T-helper 2 cell (primary cell): ENCODE measurements around the gene CROCC2.
A peak's percentile ranks its signal among the peaks of the same experiment; 100 is the strongest.
"Not testable (repeated sequence)": the region's sequence is repeated elsewhere in the genome, so short reads cannot be mapped to it uniquely, and the experiment has no call there.

Source experiments
- DNase-seq, 5 experiments: peaks; one replicate each; pipeline versions ENCODE4 v3.0.0 to v3.0.0-alpha.2; 2012 to 2022

CROCC2 gene

GRCh38 chr2:240968731-240969624 lies 62.8 kb downstream of the CROCC2 start:
- no peak for DNase-seq

- no peak for DNase-seq
Measured at GRCh38 chr2:240970104-240970503, 64.0 kb downstream of the CROCC2 start.

DNA sequence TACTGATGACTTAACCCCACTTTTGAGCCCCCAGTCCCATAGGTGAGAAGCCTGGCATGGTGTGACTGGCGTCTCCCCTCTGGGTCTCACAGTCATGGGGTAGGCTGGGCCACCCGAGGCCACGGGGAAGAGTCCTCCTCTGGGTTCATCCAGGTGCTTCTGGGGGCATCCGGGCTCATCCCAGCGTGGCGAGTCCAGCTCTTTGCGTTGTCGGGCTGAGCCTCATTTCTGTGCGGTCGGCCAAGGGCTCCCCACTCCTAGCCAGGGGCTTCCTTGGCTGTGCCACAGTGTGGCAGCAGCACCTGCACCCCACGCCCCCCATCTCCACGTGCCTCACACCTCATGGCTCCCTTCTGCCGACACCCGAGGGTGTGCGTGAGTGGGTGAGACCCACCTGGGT lies 64.7 kb downstream of the CROCC2 start:
- no peak for DNase-seq

GRCh38 chr2:240972201-240972600 lies 66.1 kb downstream of the CROCC2 start:
- no peak for DNase-seq

DNA sequence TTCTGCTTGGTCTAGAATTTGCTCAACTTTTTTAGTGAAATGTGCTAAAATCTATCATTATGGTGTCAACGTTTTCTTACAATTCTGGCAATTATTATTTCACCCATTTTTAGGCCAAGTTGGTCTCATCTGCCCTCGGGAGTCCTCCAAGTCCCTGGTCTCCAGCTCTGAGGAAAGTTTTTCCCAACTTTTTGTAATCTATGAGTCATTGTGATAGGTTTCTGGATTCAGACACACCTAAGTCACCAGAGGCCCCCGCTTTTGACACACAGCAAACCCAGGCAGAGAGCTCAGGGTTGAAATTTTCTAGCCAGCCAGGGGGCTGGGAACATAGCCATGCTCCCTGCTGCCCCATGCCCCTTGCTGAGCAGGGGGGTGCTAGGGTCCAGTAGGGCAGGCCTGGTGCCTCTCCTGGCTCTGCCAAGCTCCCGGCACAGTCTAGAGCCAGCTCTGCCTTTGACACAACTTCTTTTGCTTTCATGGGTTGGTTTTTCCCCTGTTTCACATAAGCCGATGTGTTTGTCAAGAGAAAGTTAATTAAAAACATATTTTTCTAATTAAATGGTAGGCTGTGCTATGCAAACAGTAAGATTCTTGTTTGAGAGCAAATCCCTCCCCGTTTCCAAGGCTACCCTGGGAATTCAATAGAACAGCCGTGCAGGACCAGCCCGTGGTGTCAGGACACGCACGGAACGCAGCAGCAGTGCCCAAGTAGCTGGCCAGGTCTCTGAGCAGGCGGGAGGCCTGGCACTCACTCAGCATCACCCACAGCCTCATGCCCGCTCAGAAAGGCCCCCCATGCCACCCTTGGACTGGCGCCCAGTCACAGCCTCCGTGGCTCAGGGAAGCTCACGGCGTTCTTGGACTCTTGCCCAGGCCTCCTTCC lies 66.7 kb downstream of the CROCC2 start:
- DNase-seq, result no peak

- DNase-seq, result peak in 2 of 5 experiments; percentile 12 to 35
Measured at GRCh38 chr2:240974771-240975572, 68.8 kb downstream of the CROCC2 start.

DNA sequence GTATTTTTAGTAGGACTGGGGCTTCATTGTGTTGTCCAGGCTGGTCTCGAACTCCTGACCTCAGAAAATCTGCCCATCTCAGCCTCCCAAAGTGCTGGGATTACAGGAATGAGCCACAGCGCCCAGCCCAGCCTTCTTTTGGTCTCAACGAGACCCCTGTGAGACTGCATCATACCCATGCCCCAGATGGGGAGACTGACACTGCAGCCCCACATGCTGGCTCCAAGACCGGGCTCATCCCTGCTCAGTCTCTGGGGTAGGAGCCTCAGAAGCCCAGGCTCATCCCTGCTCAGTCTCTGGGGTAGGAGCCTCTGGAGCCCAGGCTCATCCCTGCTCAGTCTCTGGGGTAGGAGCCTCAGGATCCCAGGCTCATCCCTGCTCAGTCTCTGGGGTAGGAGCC lies 69.8 kb downstream of the CROCC2 start:
- not testable (repeated sequence) for DNase-seq

GRCh38 chr2:240981280-240981679 lies 75.1 kb downstream of the CROCC2 start:
- DNase-seq, result no peak

DNA sequence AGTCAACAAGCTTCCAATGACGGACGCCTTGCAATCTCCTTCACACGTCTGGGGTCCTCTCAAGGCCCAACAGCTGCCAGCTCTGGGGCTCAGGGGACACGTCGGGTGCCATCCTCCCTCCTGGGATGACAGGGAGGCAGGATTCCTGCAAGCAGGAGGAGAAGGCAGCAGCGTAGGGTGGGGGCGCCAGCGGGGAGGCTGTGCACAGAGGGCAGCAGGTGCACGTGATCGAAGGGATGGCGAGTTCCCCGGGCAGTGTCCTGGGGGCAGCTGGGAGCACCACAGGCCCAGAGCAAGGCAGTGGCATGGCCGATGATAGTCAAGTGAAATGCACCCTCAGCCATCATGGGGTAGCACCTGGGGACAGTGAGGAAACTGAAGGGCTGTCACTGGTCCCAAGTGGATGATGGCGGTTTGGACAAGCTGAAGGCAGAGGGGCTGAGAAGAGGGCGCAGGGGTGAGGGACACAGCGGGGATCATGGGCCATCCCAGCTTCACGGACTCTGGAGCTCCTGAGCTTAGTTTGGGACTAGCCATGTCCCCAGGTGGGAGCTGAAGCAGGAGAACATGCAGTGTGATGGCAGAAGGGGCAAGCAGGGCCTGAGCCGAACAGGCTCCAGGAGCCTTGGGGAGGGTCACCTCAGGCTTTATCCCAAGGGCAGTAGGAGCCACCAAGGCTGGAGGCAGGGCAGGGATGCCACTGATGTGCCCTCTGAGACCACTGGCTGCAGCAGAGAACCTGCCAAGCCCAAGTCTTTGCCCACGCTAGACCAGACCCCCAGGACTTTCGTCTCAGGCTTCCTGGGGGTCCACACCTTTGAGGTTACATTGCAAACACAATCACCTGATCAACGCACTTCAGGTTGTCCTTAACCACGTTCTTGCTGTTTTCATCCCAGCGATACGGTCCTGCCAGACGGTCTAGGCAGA lies 76.0 kb downstream of the CROCC2 start:
- peak in 1 of 5 experiments; percentile 6 for DNase-seq

DNA sequence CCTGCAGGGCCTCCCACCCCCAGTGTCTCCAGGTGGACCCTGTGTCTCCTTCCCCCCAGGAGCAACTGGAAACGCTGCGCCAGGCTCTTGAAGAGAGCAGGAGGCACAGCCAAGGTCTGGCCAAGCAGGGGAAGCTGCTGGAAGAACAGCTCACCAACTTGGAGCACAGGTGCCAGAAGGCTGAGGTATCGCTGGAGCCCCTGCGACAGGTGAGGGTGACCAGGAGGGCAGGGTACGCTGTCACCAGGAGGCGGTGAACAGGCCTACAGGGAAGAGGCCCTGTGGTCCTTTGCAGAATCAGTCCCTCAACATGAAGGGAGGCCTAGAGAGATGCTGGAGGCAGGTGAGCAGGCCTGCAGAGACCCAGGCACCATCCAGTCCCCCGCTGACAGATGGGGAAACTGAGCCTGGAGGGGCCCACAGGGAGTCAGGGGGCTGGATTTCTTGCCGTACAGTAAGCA lies 76.7 kb downstream of the CROCC2 start:
- peak in 1 of 5 experiments; percentile 1 for DNase-seq

GRCh38 chr2:240983361-240983995 lies 77.3 kb downstream of the CROCC2 start:
- peak in 2 of 5 experiments; percentile 21 to 59 for DNase-seq

- peak in 1 of 5 experiments; percentile 6 for DNase-seq
Measured at GRCh38 chr2:240983996-240984498, 77.9 kb downstream of the CROCC2 start.

GRCh38 chr2:240985881-240986786 lies 80.0 kb downstream of the CROCC2 start:
- DNase-seq, result peak in 1 of 5 experiments; percentile 7

DNA sequence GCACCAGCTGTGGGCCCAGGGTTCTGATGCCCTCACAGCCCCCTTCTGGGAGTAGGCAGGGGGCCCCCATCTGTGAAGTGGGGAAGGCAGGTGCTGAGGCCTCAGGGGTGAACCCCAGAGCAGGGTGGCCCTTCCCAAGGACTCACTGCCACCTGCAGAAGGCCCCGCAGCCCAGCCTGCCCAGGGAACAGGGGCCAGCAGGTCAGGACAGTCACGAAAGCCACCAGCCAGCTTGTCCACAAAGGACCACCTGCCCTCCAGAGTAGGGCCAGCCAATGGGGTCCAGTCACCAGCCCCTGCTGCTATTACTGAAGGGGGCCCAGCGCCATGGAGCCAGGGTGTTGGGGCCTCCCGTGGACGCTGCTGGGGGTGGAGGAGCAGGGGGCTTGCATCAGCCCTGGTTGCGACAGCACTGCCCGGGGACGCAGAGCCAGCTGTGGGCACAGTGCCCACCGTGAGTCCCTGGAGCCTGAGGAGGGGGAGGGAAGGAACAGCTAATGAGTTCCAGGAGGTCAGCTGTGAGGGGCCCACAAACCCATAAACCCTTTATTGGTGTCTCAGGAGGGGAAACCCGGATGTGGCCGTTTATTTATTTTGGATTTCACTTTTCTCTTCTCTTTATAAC lies 80.8 kb downstream of the CROCC2 start:
- DNase-seq, result peak in 2 of 5 experiments; percentile 2 to 3

GRCh38 chr2:240987588-240987987 lies 81.5 kb downstream of the CROCC2 start:
- DNase-seq, result peak in 1 of 5 experiments; percentile 3

DNA sequence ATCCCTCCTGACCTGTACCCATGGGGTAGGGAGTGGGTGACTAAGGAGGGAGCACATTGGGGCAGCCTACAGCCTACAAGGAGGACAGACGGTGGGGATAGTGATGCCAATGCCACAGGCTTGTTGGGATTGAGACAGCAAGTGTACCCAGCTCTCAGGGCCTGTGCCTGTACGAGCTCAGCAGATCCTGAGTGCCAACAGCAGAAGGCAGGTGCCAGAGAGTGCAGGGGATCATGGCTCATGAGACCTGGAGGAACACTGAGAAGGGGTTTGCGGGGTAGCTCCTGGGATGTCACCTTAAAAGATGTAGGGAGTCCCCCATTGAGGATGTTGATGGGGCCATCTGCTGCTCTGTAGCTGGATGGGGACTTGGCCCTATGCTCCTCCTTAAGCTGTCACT lies 82.0 kb downstream of the CROCC2 start:
- DNase-seq, result peak in 1 of 5 experiments; percentile 4

GRCh38 chr2:240988571-240989271 lies 82.6 kb downstream of the CROCC2 start:
- peak in 1 of 5 experiments; percentile 5 for DNase-seq
